ENCODE data around the gene MAPK11.

Gene MAPK11

DNA sequence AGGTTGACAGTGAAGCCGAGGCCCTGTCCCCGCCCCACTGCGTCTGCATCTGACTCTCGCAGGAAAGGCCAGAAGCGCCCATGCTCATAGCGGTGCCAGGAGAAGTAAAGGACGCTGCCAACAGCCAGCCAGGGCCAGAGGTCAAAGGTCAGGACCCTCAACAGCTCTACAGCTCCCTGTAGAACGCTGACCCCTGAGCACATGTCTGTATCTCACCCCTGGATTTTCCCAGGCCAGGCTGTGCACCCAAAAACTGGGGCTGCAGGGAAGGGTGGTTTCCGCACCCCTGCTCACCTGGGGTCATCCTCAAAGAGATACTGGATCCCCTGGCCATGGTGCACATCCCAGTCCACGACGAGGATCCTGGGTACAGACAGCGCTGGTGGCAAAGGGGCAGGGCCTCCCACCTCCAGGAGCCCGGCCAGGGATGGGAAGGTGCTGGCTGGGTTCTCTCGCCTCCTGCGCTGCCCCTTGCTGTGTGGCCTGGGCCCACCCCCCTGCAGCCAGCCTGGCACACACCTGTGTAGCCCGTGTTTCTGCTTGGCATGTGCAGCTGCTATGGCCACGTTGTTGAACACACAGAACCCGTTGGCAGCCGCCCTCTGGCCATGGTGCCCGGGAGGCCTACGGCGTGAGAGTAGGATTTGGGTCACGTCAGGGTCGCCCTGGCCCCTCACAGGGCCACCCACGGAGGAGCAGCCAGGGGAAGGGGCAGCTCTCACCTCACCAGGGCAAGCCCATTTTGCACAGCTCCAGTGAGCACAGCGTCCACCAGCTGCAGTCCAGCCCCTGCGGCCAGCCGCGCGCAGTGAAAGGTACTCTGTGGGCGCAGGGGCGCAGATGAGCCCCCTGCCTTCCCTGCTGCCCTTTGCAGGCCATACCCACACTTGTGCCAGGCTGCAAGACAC is 20.6 kb downstream of the MAPK11 start:
- no peak for DNase-seq (ENCODE audit: low read depth in 2 of 2)
- peak overlapping the region in 1 of 2 donors; percentile 76 for H3K4me3 ChIP-seq (replicated peaks in 1 of 2; ENCODE audit: low read depth in 2 of 2, low read length in 2 of 2)
- TF ChIP-seq, protein P1, sequence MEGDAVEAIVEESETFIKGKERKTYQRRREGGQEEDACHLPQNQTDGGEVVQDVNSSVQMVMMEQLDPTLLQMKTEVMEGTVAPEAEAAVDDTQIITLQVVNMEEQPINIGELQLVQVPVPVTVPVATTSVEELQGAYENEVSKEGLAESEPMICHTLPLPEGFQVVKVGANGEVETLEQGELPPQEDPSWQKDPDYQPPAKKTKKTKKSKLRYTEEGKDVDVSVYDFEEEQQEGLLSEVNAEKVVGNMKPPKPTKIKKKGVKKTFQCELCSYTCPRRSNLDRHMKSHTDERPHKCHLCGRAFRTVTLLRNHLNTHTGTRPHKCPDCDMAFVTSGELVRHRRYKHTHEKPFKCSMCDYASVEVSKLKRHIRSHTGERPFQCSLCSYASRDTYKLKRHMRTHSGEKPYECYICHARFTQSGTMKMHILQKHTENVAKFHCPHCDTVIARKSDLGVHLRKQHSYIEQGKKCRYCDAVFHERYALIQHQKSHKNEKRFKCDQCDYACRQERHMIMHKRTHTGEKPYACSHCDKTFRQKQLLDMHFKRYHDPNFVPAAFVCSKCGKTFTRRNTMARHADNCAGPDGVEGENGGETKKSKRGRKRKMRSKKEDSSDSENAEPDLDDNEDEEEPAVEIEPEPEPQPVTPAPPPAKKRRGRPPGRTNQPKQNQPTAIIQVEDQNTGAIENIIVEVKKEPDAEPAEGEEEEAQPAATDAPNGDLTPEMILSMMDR (IDR thresholded peaks at IDR 0.05; ENCODE audit: low read depth, low read length): no peak

DNA sequence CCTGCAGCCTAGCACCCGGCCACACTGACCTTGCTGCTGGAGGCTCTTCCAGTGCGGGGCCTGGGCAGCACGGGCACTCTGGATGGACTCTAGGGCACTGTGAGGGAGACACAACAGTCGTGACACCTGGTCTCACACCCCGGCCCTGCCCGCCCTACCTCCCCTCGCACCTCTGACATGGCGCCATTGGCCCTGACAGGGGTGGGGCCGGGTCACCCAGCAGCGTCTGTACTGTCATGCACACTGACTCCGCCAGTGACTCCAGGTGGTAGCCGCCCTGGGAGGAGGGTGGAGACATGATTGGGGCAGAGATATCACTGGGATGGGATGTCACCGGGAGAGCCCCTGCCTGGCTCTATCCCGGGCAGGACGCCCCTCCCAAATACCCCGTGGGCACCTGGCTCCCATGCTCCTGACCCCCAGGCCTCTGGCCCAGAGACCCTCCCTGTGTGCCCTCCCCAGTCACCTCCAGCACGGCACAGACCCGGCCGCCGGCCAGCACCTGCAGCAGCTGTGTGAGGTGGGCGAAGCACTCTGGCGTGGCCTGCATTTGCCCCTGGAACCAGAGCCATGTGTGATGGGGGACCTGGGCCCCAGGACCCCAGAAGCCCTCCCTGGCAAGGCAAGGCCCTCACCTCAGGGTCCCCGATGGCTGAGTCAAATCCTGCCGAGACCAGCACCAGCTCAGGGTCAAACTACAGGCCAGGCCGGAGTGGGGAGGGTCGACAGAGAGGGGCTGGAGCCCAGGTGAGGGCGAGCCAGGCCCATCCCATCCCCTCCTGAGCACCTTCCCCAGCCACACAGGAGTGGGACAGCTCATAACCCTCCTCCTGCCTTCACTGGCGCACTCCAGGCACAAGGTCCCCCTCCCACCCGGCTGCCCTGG is 21.7 kb downstream of the MAPK11 start:
- H3K4me3 ChIP-seq (replicated peaks in 1 of 2; ENCODE audit: low read depth in 2 of 2, low read length in 2 of 2): no peak overlapping the region
- TF ChIP-seq, protein P1 (IDR thresholded peaks at IDR 0.05; ENCODE audit: low read depth, low read length): no peak
- DNase-seq (ENCODE audit: low read depth in 2 of 2): no peak

DNA sequence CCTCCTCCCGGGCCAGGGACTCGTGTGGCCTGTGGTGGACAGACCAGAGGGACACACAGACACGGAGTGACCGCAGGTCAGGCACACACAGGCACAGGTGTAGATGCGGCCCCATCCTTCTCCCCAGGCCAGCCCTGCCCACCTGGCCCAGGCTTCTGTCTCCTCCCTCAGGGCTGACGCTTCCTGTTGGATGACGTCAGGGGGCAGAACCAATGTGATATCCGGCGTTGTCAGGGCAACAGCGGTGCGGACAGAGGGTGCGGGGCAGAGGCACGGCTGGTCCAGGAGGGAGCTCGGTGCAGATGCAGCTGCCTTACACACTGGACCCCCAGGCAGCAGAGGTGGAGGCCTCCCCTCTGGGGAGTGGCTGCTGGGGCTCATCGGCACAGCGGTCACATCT is 22.4 kb downstream of the MAPK11 start:
- H3K4me3 ChIP-seq (replicated peaks in 1 of 2; ENCODE audit: low read depth in 2 of 2, low read length in 2 of 2): no peak overlapping the region

DNA sequence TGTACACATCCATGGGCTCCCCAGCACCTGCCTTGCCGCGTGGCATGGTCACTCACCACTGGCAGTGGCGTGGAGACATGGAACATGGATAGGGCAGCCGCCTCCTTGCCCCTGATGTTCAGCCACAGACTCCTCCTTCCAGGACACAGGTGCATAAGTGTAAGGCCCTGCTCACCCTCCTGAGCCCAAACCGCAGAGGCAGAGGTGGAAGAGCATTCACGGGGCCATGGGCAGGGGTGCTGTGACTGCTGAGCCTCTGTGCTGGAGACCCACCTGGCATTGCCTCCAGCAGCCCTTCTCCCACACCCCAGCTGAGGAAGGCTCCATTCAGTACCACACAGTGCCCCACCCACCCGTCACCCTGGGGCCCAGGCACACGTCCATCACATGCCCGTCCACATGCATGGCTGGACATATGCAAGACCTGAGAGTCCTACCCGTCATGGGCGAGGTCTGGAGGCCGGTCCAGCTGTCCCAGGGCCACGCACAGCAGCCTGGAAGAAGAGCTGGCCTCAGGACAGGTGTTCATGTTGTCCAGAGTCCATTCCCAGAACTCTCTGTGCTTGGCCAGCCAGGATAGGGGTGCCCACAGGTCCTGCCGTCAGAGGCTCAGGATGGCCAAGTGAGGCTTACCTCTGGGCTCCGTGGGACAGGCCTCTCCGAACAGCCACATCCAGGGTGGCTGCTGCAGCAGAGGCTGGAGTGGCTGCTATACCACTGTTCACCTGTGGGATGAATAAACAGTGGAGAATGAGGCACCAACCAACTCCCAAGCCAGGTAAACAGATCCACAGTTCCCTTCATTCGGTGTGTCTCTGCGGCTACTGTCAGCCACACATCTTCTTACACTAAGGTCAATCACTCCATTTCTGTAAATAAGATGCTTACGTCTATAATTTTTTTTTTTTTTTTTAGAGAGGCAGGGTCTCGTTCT is 23.7 kb downstream of the MAPK11 start:
- H3K4me3 ChIP-seq (replicated peaks in 1 of 2; ENCODE audit: low read depth in 2 of 2, low read length in 2 of 2): peak overlapping the region in 1 of 2 donors; percentile 99
- no peak for DNase-seq (ENCODE audit: low read depth in 2 of 2)
- TF ChIP-seq, protein P1 (IDR thresholded peaks at IDR 0.05; ENCODE audit: low read depth, low read length): peak; percentile 5

More for the DNA sequence above, 22.4 kb downstream of the MAPK11 start:
- TF ChIP-seq, protein P1 (IDR thresholded peaks at IDR 0.05; ENCODE audit: low read depth, low read length): no peak
- DNase-seq (ENCODE audit: low read depth in 2 of 2): peak; percentile 71 to 80

DNA sequence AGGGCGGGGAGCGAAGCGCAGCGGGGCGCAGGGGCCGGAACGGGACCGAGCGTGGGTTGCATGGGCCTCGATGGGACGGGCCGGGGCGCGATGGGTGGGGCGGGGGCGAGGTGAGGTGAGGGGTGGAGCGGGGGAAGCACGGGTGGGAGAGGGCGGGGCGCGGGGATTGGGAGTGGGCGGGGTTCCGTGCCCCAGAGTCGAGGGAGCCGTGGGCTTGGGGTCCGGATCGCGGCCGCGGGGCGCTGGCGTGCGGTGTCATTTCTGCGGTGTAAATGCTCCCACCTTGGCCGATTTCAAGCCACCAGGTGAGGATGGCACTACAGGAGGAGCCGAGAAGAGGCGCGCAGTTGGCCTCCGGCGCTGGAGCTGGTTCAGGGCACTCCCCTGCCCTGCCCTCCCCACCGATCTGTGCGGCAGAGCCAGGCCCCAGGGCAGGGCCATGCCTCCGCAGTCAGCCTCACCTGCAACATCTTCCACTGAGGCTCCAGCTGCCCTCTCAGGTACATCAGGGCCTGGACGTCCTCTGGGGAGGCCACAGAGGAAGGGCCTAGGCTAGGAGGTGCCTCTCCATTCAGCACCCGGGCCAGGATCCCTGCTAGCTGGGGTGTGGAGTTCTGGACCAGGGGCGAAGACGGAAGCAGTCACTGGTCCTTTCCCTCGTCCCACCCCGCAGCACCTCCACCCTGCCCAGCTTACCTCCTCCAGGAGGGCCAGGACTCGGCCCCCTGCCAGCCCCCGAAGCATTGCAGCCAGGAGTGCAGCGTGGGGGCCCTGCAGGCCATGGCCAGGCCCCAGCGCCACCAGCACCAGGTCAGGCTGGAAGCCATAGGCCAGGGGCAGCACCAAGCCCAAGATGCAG is 24.7 kb downstream of the MAPK11 start:
- DNase-seq (ENCODE audit: low read depth in 2 of 2): no peak
- TF ChIP-seq, protein P1 (IDR thresholded peaks at IDR 0.05; ENCODE audit: low read depth, low read length): no peak
- H3K4me3 ChIP-seq (replicated peaks in 1 of 2; ENCODE audit: low read depth in 2 of 2, low read length in 2 of 2): peak overlapping the region; percentile 99
